ENCODE measurements around the gene TGM6.
A peak's percentile ranks its signal among the peaks of the same experiment; 100 is the strongest.

Gene TGM6

DNA sequence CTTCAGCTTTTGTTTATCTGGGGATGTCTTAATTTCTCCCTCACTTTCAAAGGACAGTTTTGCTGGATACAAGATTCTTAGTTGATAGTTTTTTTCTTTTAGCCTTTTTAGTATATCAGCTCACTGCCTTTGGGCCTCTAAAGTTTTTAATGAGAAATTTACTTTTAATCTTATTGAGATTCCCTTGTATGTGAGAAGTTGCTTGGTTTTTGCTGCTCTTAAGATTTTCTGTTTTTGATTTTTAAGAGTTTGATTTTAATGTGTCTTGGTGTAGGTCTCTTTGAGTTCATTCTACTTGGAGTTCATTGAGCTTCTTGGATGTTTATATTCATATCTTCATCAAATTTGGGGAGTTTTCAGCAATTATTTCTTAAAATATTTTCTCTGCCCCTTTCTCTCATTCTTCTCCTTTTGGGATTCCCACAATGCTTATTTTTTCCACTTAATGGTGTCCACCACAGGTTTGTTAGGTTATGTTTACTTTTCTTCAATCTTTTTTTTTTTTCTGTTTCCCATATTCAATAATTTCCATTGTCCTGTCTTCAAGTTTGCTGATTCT lies 19.6 kb upstream of the TGM6 start:
- no peak for DNase-seq (ENCODE audit: low read depth)
- TF ChIP-seq, protein P1, sequence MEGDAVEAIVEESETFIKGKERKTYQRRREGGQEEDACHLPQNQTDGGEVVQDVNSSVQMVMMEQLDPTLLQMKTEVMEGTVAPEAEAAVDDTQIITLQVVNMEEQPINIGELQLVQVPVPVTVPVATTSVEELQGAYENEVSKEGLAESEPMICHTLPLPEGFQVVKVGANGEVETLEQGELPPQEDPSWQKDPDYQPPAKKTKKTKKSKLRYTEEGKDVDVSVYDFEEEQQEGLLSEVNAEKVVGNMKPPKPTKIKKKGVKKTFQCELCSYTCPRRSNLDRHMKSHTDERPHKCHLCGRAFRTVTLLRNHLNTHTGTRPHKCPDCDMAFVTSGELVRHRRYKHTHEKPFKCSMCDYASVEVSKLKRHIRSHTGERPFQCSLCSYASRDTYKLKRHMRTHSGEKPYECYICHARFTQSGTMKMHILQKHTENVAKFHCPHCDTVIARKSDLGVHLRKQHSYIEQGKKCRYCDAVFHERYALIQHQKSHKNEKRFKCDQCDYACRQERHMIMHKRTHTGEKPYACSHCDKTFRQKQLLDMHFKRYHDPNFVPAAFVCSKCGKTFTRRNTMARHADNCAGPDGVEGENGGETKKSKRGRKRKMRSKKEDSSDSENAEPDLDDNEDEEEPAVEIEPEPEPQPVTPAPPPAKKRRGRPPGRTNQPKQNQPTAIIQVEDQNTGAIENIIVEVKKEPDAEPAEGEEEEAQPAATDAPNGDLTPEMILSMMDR (conservative IDR thresholded peaks at IDR 0.05; ENCODE audit: control insufficient read depth, insufficient read depth, low read depth, low read length), result no peak
- no peak overlapping the region for H3K4me3 ChIP-seq (ENCODE audit: control insufficient read depth, low read depth, low read length)

DNA sequence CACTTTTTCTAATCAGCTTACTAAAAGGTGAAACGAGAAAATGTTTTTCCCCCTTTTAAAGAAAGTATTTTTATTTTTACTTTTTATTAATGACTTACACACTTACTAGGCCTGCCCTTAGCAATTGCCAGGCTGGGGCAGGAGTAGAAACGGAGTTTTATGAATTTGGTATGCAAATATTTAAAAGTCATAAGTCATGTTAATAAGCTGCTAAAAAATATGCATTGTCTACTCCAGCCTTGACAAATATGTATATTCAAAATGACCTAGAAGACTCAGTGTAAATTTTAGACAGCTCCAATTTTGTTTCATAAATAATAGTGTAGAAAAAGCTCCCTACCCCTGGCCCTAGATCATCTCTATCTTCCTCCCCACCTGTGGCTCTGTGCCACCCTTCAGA lies 17.5 kb upstream of the TGM6 start:
- TF ChIP-seq, protein P1 (conservative IDR thresholded peaks at IDR 0.05; ENCODE audit: control insufficient read depth, insufficient read depth, low read depth, low read length), result no peak
- no peak overlapping the region for H3K4me3 ChIP-seq (ENCODE audit: control insufficient read depth, low read depth, low read length)
- DNase-seq (ENCODE audit: low read depth), result no peak

DNA sequence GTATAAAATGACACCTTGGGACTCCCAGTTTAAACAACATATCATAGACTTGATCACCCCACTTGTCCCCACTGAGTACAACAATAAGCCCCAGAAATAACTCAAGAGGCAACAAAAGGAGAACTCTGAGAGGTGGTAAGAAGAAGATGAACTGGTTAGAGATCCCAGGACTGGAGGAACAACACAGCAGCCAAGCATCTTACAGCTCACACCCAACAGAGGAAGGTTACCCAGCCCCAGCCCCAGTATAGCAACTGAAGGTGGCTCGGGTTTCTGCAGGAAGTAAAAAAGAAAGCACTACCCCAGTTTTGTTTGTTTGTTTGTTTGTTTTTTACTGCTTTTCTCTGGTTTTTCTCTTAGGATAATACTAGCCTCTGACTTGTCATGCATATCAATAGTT lies 17.1 kb upstream of the TGM6 start:
- H3K4me3 ChIP-seq (ENCODE audit: control insufficient read depth, low read depth, low read length), result no peak overlapping the region
- TF ChIP-seq, protein P1 (conservative IDR thresholded peaks at IDR 0.05; ENCODE audit: control insufficient read depth, insufficient read depth, low read depth, low read length), result no peak
- DNase-seq (ENCODE audit: low read depth), result no peak

DNA sequence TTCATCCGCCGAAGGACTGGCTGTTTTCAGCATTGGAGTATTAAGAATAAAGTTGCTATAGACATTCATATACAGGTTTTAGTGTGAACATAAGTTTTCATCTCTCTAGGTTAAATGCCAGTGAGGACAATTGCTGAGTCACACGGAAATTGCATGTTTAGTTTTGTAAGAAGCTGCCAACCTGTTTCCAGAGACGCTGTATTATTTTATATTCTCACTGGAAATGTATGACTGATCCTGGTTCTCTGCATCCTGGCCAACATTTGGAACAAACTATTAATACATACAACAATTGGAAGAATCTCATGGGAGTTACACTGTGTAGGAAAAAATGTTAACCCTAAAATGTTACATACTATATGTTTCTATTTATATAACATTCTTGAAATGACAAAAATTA lies 16.7 kb upstream of the TGM6 start:
- peak; percentile 41 for DNase-seq (ENCODE audit: low read depth)
- TF ChIP-seq, protein P1 (conservative IDR thresholded peaks at IDR 0.05; ENCODE audit: control insufficient read depth, insufficient read depth, low read depth, low read length), result no peak
- no peak overlapping the region for H3K4me3 ChIP-seq (ENCODE audit: control insufficient read depth, low read depth, low read length)

DNA sequence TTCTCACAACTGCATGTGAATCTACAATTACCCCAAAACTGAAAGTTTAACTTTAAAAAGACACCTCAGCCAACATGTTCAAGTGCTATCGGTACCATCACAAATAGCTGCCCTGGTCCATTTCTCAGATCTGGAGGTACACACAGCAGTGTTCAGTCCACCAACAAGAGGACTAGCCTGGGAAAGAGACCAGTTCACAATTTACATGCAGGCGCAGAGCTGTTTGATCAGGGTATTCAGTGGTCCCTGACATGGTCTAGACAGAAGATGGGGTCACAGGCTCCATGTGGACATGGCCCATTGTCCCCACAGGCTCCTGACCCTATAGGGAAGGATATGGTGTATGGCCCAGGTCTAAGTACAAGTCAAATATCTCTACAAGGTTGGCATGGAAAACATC lies 15.6 kb upstream of the TGM6 start:
- no peak for DNase-seq (ENCODE audit: low read depth)
- TF ChIP-seq, protein P1 (conservative IDR thresholded peaks at IDR 0.05; ENCODE audit: control insufficient read depth, insufficient read depth, low read depth, low read length), result no peak
- H3K4me3 ChIP-seq (ENCODE audit: control insufficient read depth, low read depth, low read length), result no peak overlapping the region

DNA sequence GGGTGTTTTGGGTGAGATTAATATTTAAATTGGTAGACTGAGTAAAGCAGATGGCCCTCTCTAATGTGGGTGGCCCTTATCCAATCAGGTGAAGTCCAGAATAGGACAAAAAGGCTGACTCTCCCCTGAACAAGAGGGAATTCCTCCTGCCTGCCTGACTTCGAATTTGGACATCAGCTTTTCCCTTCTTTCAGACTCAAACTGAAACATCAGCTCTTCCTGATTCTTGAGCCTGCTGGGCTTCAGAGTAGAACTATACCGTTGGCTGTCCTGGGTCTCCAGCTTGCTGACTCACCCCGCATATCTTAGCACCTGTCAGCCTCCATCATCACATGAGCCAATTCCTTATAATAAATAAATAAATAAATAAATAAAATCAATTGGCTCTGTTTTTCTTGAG lies 15.0 kb upstream of the TGM6 start:
- TF ChIP-seq, protein P1 (conservative IDR thresholded peaks at IDR 0.05; ENCODE audit: control insufficient read depth, insufficient read depth, low read depth, low read length), result no peak
- no peak for DNase-seq (ENCODE audit: low read depth)
- H3K4me3 ChIP-seq (ENCODE audit: control insufficient read depth, low read depth, low read length), result no peak overlapping the region

DNA sequence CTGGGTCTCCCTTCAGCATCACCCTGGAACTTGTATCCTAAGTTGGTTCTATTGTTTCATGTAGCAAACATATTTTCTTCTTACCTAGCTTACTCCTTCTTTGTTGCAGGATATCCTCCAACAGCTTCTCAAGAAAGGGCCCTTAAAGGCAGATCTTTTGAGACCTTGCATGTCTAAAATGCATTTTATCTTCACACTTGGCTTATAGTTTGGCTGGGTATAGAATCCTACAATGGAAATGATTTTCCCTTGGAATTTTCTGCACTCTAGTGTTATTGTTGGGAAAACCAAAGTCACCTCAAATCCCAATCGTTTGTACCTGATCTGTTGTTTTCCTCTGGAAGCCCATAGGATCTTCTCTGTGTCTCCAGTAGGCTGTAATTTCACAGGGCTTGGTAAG lies 12.1 kb upstream of the TGM6 start:
- H3K4me3 ChIP-seq (ENCODE audit: control insufficient read depth, low read depth, low read length), result no peak overlapping the region
- TF ChIP-seq, protein P1 (conservative IDR thresholded peaks at IDR 0.05; ENCODE audit: control insufficient read depth, insufficient read depth, low read depth, low read length), result no peak
- DNase-seq (ENCODE audit: low read depth), result no peak

Measured in fibroblast of mammary gland (primary cell).